ENCODE data around the gene C14orf93.

The C14orf93 gene, protein sequence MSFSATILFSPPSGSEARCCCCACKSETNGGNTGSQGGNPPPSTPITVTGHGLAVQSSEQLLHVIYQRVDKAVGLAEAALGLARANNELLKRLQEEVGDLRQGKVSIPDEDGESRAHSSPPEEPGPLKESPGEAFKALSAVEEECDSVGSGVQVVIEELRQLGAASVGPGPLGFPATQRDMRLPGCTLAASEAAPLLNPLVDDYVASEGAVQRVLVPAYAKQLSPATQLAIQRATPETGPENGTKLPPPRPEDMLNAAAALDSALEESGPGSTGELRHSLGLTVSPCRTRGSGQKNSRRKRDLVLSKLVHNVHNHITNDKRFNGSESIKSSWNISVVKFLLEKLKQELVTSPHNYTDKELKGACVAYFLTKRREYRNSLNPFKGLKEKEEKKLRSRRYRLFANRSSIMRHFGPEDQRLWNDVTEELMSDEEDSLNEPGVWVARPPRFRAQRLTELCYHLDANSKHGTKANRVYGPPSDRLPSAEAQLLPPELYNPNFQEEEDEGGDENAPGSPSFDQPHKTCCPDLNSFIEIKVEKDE

DNA sequence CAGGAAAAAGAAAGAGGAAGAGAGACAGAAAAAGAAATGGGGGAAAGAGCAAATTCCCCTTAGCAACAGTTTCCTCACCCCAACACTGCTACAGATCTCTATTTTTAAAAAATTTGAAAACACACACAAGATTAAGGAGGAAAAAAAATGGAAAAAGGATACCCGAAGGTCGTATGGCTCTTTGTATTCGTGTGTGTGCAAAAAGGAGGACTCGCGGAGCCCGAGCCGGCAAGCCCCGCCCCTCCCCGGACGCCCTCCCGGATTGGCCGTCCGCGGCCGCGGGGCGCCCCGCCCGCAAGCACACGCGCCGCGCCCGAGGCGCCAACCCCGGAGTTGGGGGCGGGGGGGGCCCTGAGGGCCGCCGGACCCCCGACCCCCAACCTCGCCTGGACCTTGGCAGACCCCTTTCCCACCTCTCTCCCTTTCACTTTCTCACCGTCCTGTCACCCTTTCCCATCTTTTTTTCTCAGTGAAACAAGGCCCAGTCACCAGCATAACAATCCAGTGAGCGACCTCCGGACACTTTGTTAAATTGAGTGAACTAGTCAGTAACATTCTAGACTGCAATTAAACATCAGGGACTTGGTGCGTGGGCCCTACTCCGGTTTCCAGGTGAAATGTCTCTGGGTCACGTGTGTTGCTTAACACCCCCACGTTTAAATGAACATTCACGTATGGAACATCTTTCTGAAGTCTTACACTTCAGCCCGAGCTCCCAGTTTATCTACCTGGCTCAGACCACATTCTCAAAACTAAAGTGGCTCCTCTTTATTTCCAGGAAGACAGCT lies at the start of gene C14orf93:
Gene C14orf93, minus strand, starts transcription at position 205 of the 788 bp plus-strand sequence. CDS start 11,120 bp downstream, outside the sequence.
- DNase-seq (ENCODE audit: low read depth) = peak; percentile 44

DNA sequence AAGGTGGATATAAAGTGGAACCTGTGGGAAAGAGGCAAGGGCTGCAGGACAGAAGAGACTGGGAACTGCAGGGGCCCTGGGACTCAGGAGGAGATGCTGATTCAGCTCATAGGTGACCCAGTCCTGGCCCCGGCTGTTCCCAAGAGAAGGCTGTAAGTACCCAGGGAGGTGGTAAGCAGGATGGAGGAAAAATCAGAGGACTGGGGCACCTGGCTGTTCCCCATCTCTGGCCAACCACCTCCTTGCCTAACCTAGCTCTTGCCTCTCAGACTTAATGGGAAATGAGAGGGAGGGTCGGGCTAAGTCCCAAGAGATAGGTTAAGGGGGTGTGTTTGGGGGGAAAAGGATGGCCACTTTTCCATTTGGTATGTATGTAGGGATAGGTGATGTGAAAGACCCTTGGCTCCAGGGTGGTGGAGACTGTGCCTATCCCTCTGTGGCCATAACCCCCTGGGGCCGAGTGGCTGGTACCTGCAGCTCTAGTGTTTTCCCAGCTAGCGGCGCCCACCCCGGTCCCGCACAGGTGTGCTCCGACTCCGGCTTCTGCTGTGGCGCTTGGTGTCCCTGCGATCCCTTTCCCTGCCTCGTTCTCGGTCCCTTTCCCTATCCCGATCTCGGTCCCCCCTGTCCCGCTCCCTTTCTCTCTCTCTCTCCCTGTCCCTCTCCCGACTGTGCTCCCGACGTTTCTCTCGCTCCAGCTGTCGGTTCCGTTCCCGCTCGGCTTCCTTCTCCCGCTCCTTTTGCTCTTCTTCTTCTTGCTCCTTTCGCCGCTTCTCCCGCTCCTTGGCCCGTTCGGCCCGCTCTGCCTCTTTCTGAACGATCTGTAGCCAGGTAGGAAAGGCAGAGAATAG lies 48.9 kb upstream of the C14orf93 start:
- no peak for DNase-seq (ENCODE audit: low read depth)

DNA sequence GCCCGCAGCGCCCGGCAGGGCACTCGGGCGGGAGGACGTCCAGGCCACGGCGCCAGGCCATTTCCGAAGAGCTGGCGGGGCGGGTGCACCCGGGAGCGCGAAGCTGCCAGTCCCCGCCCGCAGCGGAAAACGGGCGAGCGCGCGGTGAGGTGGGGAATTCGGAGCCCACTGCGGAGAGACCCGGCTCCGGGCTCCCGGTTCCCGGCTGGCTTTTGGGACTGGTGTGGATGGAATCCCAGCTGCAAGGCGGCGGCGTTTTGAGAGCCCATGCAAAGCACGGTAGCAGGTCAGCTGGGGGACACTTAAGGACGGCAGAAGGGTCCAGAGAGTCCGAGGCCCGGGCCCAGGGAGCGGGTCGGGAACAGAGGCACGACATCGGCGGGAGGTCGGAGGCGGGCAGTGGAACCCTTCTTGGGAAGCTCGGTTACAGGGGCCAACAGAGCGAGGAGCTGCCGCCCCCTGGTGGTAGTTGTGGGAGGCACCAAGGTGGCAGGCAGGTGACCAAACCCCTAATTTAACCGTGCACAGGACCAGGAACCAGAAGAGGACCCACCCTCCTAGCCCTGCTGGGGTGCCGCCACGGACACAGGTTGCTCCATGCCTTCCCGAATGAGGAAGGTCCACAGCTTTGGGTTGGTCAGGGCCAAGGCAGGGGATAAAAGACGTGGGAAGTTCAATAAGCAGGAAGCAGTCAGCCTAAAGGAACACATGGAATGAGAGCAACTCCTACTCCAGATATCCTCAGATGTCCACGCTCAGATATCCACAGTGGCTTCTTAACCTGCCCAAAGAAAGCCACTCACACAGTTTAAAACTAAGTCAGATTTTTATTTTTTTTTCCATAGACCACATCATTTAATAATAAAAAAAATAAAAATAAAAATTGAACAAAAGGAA lies 48.1 kb upstream of the C14orf93 start:
- peak; percentile 68 for DNase-seq (ENCODE audit: low read depth)

DNA sequence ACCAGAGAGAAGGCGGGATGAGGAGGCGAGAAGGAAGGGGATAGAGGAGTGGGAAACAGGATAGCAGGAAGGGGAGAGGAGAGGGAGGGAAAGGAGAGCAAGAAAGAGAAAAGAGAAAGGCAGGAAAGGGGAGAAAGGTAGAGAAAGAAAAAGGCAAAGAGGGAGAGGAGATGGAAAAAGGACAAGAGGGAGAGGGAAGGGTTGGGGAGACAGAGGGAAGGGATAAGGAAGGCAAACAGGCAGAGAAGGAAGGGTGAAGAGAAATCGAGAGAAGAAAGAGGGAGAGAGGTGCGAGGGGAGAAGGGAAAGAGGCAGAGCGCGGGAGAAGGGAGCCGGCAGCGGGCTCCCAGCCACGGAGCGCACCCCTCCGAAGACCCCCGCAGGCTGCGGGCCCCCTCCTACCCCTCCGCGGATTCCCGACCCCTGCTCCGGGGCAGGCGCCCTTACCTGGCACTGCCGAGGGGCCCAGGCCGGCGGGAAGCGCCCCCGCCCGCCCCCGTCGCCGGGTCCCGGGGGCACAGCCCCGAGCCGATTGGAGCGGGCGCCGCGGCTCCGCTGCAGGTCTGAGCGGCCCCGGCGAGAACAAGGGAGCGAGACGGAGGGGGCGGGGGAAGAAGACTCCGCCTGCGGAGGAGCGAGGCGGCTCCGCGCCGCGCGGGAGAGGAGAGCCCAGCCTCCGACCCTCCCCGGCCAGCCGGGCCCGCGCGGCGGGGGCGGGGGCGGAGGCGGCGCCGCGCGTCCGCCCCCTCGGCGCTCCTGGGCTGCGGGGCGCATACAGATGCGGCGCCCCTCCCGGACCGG lies 47.2 kb upstream of the C14orf93 start, which contains the start of gene CDH24:
Gene CDH24, minus strand, starts transcription at position 565 of the 801 bp plus-strand sequence. CDS start 1,787 bp downstream, outside the sequence.
- peak; percentile 59 for DNase-seq (ENCODE audit: low read depth)

DNA sequence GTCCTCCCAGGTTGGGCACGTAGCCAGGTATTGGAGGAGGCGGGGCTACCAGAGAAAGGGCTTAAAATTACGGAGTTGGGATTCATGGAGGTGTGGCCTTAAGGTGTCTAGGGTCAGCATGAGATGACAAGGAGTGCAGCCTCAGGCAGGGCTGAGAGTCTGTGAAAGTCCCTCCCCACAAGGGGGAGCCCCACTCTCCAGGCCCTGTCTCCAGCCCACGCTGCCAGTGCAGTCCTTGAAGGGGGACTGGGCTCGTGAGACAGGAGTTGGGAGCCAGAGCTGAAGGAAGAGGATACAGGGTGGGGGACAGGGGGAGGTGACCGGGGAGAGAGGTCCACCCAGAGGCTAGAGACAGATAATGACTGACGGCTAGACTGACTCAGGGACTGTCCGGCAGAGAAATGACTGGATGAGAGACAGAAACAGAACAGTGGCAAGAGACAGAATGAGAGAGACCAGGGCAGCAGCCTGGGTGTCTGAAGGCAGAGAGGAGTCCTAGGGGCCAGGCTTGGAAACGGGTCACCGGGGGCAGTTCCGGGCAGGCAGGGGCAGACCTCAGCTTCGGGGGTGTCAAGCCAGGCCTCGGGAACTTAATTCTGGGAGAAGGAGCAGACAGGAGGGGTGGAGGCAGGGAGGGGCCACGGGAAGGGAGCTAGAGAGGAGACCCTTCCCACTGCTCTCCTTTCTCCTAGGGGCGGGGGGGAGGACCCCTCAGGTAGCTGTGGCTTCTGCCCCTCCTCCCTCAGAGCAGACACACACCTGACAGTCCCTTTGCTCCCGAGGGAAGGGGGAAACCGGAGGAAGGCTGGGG lies 46.4 kb upstream of the C14orf93 start:
- peak; percentile 57 for DNase-seq (ENCODE audit: low read depth)

DNA sequence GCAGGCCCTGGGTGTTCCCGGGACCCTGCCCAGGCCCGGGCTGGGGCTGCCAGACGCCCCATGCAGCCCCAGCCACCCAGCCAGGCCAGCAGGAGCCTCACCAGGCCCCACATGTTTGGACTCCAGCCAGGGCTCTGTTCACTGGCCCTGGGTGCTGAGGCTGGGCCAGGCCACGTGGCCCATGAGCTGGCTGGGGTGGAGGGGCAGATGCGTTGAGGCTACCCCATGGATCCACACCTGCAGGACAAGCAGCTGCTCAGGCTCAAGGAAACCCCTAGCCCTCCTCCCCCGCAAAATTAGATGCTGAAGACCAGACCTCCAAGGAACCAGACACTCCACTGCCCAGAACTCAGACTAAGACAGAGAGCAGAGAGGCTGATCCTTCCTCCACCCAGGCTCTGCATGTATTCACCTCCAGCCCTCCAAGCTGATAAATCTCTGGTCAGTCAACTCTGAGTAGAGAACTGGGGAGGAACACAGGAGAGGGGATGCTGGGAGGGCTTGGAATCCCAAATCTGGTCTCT lies 45.7 kb upstream of the C14orf93 start:
- peak; percentile 63 for DNase-seq (ENCODE audit: low read depth)

DNA sequence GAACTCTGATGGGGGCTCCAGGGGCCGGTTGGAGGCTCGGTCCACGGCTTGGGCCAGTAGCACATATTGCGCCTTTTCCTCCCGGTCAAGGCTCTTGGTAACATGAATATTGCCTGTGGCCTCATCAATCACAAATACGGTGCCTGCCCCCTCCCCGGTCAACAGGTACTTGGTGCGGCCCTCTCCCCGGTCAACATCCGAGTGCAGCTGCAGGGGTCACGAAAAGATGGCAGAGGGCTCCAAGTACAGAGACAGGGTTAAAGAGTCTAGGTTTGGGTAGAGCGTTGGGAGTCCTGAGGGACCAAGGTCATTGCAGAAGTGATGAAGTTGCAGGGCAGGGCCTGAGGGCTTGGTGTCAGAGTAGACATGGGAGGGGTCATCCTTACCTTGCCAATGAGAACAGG lies 45.2 kb upstream of the C14orf93 start:
- DNase-seq (ENCODE audit: low read depth) = no peak

DNA sequence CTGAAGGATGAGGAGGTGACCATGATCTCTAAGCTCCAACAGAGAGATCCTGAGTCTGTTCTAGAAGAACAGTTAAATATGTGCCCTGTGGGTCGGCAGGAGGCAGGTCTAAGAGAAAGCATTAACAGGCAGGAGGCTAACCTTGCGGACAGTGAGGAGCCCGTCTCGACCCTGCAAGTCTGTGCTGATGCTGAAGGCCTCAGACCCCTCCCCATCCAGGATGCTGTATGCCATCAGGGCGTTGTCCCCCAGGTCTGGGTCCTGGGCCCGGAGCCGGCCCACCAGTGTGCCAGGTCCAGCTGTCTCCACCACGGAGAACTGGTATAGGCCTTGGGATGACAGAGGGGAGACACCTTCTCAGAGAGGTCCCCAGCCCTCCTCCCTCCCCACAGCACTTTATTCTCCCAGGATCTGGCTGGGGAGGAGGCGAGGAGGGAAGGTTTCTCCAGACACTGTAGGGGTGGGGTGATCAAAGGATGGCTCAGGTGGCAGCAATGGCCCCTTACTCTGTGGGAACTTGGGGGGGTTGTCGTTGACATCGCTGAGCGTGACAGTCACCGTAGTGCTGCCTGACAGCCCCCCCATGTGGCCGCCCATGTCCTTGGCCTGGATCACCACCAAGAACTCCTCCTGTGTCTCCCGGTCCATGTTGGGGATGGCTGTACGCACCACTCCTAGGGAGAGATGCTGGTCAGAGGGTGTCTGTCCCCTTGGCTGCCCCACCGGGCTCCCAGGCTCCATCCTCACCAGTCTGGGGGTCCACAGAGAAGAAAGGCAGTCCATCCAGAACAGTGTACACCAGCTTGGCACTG lies 44.3 kb upstream of the C14orf93 start:
- DNase-seq (ENCODE audit: low read depth) = no peak

DNA sequence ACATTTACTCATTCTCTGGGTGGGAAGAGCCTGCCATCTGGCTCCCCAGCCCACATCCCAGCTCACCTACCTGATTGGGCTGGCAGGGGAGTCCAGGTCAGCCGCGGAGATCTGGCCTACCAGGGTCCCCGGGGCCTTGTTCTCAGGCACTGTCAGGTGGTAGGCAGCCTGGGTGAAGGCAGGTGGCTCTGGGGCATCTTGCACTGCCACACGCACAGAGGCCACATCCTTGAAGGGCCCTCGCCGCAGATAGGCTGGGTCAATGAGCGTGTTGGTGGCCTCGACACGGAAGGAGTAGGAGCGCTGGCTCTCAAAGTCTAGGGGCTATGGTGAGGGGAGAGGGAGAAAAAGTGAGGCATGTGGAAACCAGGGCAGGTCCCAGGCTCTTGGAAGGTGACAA lies 43.5 kb upstream of the C14orf93 start:
- DNase-seq (ENCODE audit: low read depth) = no peak

DNA sequence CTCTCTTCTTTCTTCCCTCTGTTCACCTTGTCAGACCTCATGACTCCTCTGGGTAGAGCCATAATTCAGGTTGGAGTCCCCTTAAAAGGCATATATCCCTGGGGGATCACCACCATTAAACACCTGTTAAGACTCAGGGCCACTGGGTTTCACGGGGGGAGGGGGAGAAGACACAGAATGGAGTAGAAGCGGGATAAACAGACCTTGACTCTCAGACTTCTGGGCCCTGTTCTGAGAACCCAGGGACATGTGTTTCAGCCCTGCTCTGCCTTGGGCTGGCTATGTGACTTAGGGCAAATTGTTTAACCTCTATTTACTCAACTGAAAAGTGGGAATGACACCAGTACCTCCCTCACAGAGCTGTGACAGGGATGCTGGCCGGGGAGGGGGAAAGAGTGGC lies 42.7 kb upstream of the C14orf93 start:
- DNase-seq (ENCODE audit: low read depth) = no peak

DNA sequence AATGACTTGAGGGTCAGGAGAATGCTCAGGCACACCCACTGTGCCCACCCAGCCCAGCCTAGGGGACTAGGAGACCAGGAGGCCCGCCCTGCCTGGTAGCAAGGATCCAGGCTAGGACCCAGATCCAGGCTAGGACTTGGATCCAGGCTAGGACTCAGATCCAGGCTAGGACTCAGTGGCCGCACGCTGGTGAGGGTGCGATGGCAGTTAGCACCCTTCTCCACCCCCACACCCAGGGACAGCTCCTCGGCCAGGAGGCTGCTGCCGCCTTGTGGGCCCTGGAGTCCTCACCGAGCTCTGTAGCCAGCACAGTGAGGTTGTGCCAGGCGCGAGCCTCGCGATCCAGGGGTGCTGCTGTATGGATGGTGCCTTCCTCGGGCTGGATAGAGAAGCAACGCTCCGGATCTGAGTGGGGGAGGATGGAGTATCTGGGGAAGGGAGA lies 42.3 kb upstream of the C14orf93 start:
- DNase-seq (ENCODE audit: low read depth) = peak; percentile 71

DNA sequence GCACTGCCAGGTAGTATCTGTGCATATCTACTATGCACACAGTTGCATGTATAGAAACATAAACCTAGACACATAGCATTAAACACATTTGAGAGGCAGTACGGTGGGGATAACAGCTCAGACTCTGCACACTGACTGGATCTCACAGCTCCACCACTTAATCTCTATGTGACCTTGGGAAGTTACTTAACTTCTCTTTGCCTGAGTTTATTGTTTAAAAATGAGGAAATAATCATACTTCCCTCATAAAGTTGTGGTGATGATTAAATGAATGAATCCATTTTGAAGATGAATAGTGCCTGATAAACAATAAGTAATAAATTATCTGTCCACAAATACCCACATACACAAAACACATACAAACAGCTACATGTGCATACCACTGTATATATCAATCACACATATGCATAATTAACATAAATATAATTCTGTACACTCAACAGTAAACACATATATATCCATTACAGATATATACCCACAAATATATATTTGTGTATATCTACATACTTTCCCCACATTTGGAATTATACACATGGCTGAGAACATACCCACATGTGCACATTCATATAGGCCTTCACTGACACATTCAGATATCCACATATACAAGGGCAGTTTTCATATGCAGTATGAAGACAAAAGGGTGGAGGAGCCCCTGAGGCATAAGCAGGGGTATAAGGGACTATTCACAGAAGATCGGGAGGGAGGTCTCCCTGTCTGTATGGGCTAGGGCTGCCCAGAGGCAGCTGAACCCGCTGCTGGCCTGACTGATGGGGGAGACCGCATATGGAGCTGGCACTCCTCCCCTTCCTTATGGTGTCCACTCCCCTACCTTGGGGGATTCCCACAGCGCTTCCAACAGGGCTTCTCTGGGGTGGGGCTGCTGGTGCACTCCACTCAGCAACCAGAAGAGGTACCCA lies 41.5 kb upstream of the C14orf93 start:
- peak; percentile 37 for DNase-seq (ENCODE audit: low read depth)

DNA sequence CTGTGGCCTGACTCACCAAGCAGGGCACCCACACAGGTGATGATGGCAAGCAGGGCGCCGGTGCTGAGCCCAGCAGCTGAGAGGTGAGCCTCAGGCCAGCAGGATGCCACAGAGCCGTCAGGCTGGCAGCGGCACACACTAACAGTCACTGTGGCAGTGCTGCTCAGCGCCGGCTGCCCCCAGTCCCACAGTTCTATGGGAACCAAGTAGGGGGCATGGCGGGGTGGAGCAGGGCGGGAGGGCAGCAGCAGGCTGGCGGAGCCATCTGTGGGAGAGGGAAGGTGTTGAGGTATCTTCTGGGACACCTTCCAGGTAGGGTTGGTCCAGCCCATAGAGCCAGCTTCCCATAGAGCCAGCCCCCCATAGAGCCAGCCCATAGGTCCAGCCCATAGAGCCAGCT lies 39.1 kb upstream of the C14orf93 start:
- no peak for DNase-seq (ENCODE audit: low read depth)

DNA sequence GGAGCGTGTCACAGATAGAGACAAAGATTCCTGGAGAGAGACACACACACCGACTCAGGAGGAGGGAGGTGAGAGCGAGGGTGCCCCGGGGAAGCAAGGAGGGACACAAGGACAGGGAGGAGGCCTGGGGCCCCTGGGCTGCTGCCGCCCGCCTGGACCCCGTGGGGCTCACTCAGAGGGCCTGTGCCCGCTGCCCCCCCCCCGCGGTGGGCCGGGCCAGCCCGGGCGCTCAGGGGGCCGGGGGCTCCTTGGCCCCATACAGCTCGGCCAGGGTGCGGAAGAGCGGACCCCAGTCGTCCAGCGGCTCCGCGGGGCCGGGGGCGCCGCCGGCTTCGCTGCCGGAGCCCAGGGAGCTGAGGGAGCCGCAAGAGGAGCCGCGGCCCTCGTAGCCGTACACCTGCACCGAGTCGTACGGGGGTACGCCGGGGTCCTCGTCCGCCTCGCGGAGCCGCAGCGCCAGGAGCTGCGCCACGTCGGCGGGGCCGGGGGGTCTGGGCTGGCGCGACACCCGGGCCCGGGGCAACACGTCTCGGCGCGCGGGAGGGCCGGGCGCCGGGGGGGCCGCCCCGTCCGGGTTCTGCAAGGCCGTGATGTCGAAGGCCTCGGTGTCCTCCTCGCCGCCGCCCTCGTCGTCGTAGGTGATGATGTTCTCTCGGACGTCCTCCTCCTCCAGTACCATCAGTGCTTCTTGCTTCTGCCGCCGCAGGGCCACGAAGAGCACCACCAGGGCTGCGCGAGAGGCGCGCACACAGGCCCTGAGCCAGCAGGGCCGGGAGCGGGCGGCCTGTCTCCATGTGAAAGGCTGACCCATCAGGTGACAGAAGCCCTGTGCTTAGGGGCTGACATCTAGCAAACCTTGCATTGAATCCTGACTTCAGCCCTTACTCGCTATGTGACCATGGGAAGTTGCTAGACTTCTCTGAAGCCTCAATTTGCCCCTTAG lies 38.1 kb upstream of the C14orf93 start:
- no peak for DNase-seq (ENCODE audit: low read depth)

DNA sequence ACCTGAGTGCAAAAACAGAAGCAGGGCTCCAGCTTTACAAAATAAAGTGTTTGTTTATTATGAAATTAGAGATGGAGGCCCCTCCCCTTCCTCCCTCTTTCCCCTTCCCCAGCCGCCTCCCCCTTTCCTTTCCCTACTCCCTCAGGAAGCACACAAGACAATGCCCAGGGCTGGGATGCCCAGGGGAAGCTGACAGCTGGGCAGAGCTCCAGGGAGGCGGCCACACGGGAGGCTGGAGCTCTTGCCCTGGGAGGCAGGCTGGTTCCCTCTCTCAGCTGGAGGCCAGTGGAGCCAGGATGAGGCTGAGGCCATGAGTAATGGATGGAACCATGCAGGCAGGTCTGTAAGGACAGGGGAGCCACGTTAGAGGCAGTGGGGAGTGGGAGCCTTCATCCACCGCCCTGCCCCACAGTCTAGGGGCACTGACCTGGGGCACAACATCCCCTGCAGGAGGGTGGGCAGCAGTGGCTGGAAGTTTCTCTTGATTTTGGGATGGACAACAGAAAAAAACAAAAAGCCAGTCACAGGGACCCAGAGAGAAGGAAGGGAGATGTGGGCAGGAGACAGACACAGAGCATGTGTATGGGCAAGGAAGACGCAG lies 37.2 kb upstream of the C14orf93 start:
- peak; percentile 7 for DNase-seq (ENCODE audit: low read depth)
